ENCODE measurements around the gene GLRX5.

GLRX5 gene

DNA sequence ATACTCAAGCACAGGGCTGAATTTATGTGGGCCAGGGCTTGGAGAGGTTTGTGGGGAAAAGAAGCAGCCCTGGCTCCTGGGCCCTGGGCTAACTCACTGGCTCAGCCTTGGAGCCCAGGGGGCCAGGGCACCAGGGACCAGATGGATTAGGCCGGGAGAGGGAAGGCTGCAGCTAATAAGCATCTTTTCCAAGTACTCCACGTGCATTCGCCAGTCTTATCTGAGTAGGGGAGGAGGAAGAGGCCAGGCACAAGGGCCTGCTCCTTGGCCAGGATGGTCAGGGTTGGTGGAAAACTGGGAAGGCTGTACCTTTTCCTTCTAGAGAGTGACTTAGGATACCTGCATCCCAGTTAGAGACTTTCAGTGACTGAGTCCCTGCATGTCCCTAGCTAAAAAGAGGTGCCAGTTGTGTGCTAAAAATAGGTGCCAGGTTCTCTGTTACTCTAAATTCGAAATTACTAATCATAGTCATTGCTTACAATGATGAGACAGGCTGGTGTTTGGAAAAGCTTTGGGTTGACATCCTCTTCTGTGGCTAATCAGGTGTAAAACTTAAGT is 1.3 kb downstream of the GLRX5 start:
- DNase-seq, result no peak

DNA sequence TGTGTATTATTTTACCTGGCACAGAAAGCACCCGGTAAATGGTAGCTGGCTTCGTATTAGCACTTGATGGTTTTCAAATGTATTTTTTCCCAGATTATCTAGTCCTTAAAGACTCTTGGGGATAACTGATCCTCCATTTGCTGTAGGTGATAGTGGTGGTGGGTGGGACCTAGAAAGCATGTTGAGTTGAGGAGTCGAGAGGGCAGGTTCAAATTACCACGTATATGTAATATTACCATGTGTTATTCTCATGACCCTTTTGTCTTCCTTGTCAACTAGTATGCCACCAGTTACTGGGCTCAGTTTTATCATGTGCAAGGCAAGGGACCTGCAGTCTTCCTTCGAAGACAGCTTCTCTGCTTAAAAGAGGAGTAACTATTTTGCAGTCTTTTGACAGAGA is 1.8 kb downstream of the GLRX5 start:
- DNase-seq, result no peak

DNA sequence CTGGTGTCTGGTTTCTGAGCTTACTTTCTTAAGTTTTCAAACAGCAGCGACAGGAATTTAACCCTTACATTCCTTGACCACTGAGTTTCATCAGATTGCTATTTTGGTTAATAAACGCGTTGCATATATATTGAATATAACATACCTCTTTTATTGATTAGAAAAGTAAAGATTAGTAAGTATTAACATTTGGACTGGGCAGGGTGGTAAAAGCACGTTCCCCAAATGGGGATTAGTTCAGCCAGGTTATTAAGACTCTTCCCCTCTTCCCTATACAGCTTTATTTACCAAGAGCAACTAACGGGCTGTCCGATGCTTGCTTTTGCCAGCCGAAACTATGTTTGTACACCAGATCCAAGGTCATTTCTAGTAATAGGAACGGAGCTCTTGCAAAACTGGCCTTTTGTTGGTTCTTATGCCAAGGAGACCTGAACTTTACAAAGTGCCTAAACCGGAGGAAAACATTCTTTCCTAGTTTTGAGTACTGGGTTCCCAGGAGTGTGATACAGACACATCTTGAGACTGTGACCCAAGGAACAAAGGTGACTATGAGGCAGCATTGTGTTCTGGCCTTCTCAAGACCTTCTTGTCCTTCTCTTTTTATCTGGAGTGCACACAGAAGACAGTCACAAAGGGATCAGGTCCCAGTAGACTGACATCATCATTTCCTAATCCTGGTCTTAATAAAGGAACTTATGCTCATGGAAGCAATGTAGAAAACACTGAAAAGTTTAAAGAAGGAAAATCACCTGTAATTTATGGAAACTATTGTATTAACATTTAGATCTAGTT is 2.6 kb downstream of the GLRX5 start:
- no peak for DNase-seq

DNA sequence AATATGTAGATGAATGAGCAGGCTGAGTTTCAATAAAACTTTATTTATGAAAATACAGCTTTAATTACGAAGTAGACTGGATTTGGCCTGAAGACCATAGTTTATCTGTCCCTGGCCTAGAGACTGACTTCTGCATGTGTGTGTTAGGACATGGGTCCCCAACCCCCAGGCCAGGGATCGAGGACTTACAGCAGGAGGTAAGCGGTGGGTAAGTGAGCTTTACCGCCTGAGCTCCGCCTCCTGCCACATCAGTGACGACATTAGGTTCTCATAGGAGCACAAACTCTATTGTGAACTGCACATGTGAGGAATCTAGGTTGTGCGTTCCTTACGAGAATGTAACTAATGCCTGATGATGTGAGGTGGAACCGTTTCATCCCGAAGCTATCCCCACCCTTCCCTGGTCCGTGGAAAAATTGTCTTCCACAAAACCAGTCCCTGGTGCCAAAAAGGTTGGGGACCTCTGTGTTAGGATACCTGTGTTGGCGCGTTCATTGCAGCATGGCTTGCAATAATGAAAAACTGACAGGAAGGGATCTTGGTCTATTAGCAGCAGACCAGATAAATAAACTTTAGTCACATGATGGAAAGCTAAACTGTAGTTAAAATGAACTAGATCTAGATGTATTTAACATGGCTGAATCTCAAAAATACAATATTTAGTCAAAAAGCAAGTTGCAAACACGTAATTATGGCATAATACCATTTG is 4.1 kb downstream of the GLRX5 start:
- no peak for DNase-seq

DNA sequence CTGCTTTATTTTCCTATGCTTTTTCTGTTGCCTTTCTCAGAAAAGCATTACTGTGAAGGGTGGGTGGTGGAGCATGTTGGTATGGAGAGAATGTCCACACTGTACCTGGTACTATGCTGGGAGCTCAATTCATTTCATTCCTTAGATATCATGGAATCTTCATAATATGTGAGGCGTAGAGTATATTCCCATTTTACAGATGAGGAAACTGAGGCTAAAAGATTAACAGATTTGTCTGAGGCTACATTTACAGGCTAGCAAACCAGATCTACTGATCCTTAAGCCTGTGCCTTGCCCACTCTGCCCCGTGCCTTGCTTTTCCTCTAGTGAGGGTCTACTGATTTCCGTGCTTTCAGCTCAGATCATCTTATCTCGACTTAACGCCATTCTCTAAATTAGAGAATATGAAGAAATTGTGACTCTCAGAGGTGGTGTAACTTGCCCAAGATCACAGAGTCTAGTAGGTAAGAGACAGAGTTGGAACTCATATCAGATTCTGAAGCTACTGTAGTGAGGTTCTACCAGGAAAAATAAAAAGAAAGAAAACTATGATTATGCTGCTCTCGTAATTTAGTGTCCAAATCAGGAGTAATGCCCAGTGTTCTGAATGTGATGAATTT is 5.5 kb downstream of the GLRX5 start:
- DNase-seq, result no peak

DNA sequence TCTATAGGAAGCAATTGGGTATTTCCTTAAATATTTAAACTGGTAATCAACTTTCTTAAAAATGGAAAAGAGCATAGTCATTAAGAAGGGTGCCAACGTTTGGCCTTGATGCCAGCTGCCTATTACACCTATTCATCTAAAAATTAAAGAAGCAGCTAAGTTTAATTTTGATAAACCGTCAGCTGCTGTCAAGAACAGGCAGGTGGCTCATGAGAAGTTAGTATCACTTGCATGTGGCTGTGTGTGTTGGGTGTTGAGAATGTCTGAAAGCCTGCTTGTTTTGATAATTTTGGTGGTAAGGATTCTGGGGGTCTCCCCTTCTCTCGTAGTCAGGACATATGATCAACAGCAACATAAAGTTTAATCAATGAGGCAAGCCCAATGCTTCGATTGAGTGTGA is 6.5 kb downstream of the GLRX5 start:
- DNase-seq, result no peak

DNA sequence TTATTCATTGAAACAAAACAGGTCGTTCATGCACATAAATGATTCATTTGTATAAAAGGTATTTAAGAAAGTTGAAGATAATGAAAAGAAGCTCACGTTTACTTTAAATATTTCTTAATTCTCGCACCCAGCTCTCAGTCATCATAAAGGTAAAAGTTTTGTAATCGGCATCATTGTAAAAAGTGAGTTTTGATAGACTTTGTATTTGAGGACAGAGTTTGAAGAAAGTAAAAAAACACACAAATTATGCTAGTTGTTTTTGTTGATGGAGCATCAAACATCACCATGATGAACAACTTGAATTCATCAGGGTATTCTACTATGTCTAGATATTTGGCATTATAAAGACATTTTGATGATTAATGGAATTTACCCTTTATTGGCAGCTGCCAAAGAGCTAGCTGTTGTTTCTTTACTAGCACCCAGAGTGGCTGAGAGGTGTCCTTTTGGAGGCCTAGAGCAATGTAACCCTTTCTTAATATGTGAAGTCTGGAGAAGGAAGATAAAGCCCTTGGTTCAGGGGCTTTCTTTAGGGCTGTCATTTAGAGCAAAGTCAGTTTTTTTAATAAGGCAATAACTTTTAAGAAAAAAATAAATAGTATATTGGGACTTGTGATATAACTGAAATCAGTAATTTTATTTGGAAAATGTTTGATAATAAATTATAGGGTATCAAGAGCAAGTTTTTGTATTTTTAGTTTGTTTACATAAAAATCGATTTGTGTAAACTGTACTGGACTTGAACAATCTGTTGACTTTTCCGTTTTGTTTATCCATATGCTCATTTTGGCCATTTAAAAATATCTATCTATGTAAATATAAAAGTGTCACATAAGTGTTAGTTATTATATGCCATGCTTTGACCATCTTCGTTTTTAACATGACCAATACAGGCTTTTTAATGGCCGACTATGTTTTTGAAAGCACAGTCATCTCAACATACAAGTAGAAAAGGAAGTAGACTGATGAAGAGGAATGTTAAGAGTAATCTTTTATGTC is 7.4 kb downstream of the GLRX5 start:
- no peak for DNase-seq

DNA sequence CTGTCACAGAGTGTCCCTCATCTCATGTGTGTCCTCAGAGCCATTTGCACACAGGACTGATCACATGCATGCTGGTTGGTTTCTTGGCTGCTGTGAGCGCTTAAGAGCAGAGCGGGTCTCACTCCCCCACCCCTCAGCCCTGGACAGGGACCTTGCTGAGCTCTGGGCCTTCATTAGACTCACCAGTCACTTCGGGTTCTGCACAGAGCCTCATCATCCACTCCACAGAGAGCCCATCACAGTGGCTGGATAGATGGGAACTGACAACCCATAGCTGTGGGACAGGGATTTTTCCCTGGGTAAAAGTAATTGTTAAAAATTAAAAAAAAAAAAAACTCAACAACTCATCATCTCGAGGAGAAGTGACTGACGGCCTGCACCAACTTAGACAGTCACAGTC is 8.2 kb downstream of the GLRX5 start:
- DNase-seq, result no peak

DNA sequence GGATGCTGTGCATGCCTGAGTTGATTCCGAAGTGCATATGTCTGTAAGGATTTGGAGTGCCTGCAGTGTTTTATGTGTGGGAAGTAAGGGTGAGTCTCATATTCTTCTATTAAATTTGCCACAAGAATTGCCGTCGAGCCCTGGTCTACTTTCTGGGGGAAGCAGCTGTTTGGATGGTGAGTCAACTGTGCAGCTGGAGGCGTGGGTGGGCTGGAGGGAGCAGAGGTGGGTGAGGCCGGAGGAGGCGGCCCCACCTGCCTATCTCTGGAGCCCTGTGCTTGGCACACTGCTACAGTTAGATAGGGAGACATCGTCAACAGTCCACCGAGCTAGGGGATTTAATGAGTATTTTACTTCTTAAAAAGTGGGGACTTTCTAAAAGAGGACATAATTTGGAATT is 9.7 kb downstream of the GLRX5 start:
- no peak for DNase-seq

DNA sequence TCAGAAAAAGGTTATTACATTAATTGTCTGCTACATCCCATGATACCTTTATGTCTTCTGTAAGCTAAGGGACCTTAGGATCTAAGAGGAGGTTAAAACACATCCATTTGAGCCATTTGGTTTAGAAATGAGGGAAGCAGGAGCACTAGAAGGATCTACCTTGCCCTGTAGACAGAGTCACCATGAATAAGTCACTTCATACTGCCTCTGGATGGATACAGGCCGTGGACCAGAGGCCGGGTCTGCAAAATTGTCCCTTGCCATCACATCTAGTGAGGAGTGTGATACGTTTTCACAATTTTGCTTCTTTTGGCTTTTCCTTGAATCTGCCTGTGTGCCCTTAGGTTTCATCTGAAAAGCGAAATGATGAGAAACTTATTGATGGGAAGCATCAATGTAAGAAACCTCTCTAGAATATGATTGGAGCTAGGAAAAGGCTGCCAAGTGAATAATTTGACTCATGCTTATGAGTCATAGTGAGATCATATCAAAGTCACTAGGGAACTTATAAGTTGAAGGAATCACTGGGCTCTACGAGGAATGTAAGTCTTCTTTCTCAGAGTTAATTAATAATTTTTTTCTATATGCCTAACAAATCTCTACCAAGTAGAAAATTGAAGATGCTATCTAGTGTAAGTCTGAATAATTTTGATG is 10.8 kb downstream of the GLRX5 start:
- DNase-seq, result no peak

DNA sequence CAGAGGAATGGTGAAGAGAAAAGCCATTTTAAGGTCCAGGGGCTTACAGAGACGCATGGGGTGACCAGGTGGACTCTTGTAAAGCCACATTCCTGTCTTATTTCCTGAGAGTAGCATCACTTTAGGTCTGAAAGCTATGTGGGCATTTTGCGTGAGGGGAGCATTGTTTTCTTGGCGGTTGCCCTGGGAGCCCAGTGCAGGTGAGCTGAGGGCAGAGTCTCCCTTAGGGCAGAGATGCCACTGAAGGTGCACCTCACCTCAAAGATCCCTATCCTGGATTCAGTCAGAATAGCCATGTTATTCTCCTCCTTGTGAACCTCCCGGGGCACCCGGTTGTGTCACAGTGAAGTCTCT is 12.4 kb downstream of the GLRX5 start:
- DNase-seq, result no peak

DNA sequence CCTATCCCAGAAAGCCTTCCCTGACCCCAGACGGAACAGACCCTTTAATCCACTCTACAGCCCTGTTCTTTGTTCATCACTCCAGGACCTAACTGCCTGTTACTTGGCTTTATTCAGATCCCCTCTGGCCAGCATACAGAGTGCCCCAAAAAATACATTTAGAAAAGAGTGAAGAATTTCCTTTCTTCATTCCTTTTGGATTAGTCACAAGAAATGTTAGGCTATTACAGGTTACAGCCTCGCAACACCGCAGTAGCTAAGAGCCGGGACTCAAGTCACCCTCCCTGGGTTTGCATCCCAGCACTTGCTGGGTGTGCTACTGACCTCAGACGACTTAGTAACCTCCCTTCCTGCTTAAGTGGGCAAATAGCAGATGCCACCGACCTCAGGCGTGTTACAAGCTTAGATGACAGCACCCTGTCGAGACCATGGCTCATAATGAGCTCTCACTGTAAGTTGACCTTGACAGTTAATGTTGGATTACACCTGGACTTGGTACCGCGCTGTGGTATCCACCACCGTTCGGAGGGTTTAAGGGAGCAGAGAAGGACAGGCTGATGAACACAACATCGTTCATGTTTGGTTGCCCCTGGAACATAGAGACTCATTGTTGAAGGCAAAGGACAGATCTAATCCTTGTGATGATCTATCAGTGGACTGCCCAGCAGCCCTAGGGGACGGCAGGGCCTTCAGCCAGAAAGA is 12.9 kb downstream of the GLRX5 start:
- DNase-seq, result no peak

DNA sequence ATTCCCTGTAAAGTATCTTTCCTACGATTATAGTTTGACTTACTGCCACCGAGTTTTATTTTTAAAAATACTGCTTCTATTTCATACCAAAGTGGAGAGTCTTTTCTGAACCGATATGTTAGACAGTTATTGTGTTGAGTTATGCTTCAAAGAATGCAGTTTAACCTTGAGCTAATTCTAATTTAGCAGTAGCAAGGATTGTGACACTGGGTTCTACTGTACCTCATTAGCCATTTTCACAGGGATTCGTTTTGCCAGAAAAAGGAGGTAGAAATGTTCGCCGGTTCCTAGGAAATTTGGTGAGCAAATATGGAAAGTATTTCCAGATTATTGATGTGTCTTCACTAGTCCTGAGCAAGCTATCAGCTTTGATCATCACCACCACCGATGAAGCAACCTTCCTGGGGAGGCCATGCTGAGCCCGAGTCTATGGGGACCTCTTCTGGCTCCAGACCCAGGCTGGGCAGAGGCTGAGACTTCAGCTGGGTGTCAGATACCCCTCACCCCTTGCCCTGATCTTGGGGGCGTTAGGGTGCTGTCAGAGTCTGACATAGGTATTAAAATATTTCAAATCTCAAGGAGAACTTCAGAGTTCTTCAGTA is 13.6 kb downstream of the GLRX5 start:
- DNase-seq, result no peak

DNA sequence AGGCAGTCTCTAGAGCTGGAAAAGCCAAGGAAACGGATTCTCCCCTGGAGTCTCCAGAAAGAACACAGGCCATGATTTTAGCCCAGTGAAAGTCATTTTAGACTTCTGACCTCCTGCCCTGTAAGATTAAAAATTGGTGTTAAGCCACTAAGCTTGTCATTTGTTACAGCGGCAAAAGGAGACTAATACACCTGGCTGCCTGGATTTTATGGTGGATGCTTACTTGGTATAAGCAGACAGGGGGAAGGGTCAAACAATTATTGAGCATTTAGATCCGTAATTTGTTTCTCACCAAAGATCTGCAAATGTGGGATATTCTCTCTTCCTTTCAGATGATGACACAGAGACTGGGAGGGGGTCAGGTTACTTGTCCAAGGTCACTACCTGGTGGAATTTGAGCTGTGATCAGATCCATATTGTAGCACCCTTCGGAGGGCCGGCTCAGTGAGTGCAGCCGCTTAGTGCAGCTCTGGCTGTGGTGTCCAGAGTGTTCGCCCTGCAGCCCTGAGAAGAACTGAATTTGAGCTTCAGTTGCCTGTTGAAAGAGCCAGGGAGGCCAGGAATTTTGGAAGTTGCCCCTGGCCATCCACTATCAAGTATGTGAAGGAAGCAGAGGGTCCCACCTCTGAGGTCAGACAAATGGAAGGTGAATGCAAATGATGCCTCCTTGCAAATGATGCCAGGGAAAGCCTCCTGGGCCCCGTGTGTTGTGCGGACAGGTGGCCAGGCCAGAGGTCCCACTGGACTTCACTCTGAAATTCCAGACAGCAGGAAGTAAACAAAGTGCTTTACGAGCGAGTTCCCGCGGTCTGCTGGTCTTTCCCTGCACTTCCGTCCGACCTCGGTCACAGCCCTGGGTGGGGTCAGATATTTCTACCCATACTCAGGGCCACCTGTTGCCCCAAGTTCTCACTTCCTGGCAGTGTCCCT is 15.1 kb downstream of the GLRX5 start:
- no peak for DNase-seq

DNA sequence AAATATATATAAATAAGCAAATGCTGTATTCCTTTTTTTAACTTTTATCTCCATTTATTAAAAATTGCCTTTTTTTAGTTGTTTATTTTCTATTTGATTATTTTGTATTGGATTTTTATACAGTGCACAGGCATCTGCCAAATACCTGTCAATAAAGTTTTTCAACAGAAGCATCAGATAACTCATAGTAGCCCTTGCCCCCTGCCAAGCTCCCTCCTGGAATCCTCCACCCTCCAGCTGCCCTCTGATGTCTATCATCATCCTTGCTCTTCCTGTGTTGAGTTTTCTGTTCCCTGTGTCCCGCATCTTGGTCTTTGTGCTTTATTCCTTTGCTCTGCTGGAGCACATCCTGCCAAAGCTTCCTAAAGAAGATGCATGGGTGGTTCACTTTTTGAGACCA is 16.6 kb downstream of the GLRX5 start:
- DNase-seq, result no peak

DNA sequence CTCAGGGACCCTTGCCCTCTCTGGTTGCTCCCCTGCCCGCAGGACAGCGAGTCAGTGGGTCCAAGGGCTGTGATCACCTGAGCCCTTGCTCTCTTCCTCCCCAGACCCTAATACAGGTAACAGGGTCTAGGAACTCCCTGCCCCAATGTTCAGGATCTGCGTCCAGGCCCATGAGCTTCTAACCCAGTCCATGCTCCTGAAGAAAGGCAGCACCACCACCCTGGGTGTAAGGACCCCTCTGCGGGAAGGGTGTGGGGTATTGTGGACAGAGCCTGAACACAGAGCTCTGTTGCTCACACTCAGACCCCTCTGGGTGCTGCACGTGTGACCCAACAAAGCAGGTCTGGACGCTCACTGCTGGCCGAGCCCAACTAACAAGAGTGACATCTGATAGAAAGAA is 18.3 kb downstream of the GLRX5 start:
- no peak for DNase-seq

DNA sequence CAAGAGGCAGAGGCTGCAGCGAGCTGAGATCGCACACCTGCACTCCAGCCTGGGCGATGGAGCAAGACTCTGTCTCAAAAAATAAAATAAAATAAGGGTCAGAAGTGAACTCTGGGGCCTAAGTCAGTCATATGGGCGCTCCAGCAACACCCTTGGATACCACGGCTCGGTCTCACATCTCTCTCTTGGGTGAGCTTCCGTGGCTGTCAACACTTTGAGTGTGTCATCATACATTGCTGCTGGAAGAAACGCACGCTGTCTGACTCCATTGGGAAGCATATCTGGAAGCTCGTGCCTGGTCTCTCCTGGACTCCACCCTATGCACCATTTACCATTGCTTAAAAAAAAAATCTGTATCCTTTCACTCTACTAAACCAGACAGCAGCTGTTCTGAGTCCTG is 20.2 kb downstream of the GLRX5 start:
- DNase-seq, result no peak

DNA sequence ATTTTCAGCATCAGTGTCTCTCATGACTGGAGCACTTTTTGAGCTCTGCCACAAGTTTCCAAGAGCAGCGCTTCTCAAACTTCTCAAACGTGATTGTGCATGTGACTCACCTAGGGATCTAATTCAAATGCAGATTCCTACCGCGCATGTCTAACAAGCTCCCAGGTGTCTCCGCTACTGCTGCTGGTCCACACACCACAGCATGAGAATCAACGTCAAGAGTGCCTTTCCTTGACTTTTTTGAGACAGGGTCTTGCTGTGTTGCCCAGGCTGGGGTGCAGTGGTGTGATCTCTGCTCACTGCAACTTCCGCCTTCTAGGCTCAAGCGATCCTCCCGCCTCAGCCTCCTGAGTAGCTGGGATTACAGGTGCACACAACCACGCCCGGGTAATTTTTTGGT is 22.4 kb downstream of the GLRX5 start:
- DNase-seq, result no peak

DNA sequence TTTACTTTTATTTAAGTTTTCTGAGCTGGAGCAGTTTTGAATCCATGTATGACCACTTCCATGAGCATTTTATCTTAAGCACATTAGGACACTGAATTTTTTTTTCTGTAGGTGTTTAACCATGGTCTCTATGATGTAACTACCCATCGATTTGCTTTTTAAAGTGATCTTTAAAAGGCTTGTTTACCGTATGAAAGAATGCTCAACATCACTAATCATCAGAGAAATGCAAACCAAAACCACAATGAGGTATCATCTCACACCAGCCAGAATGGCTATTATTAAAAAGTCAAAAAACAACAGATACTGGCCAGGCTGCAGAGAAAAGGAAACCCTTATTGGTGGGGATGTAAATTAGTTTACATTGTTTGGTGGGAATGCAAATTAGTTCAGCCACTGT is 23.0 kb downstream of the GLRX5 start:
- no peak for DNase-seq

DNA sequence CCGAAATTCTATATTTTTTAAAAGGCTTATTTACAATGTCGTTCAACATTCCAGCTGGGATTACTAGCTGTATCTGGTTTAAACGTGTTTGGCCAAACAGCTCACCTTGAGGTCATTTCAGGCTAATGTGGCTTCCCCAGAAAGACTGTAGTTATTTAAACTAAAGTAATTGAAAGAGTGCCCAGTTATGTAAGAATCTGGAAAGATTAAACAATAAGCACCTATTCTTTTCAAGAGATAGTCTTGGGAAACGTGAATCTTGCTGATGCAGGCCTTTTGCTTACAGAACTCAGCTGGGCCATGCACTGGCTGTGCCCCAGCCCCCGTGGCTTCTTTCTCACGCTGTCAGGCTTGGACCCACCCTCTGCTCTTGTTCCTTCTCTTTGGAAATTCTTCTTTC is 24.4 kb downstream of the GLRX5 start:
- DNase-seq, result no peak

Measured in stimulated activated CD4-positive, alpha-beta T cell treated with anti-CD3 and anti-CD28 coated beads, Interleukin-1b, Interleukin-23, amount 100 ng/mL, for 48 hours (primary cell).